Right renal cortex interstitium (tissue), 3 donors: ENCODE measurements around the gene MYH11. TPM values are rescaled to one million over a fixed set of nuclear protein-coding genes. Genes with fewer than 3 reads are reported as not detected.

Experiments
- DNase-seq, 3 donors: peaks; one replicate each; pipeline ENCODE4 v3.0.0-alpha.2; 2013; ENCODE audit warnings: low read depth in 3 of 3, low spot score in 2 of 3
- polyA plus RNA-seq, 3 donors: library from polyadenylated mRNA; unstranded; fragments of 120-200 nt; gene quantifications; one replicate each; pipeline ENCODE4 v1.2.1, GENCODE V29; 2013; ENCODE audit not compliant: insufficient read length in 3 of 3

MYH11 gene
- 10 to 100 TPM; 10.2 to 13.5 (median 11.1) TPM for polyA plus RNA-seq

GRCh38 chr16:15856901-15857698 is at the start of gene MYH11:
TSS of gene MYH11 (minus strand) at chr16:15857028. CDS start at chr16:15838252, 18,776 bp downstream.
- DNase-seq: no peak

DNA sequence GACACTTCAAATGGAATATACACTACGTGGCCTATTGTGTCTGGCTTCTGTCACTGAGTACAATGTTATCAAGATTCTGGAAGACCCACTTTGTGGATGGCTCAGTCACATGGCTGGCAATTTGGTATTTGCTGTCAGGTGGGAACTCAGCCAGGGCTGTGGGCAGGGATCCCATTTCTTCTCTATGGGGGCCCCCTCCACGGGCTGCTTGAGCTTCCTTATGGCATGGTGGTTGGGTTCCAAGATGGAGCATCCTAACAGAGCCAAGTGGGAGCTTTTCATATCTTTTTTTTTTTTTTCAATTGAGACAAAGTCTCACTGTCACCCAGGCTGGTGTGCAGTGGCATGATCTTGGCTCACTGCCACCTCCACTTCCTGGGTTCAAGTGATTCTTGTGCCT is 49.6 kb upstream of the MYH11 start:
- no peak for DNase-seq

GRCh38 chr16:15903960-15904359 is 47.1 kb upstream of the MYH11 start:
- DNase-seq: no peak

DNA sequence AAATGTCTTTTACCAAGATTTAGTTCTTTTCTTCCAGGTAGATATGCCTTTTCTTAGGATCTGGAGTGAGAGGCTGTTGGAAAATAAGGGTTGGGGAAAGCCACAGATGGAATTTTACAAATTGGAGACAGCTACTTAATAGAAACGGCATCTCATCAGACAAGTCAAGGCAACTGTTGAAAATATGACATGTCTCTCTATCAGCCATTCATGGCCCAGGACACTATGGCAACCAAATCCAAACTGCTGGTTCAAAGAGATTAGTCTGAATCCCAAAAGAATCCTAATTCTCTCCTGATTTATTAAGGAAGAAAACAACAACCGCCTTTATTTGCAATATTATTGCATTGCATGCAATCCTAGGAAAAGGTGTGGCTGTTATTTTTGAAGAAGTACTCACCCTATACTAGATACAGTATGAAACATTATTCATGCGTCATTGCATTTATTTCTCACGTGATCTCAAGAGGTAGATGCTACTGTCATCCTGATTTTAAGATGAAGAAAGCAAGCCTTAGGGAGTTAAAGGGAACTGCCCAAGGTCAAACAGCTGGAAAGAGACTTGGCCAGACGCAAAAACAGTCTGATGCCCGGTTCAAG is 44.2 kb upstream of the MYH11 start:
- DNase-seq: no peak

GRCh38 chr16:15900357-15900756 is 43.5 kb upstream of the MYH11 start:
- DNase-seq: no peak

- DNase-seq: no peak
These were observed 42.8 kb upstream of the MYH11 start for GRCh38 chr16:15899538-15900100.

DNA sequence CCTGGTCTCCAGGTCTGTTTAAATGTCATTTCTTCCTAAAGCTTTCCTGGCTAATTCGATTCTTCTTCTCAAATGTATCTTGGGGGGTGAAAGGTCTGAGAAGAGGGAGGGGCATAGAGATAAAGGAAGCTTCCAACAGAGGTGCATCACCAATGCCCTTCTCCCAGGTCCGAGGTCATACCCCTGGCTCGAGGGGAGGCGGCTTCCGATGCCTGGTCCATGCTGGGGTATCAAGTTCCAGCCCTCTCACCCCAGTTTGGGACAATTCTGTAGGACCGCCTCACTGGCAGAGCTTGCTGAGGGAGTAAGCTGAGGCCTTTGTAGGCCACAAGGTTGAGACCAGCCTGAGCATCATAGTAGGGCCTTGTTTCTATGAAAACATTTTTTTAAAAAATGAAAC is 41.8 kb upstream of the MYH11 start:
- no peak for DNase-seq

- DNase-seq: no peak
These were observed 41.0 kb upstream of the MYH11 start for GRCh38 chr16:15897834-15898254.

- DNase-seq: no peak
These were observed 40.4 kb upstream of the MYH11 start for GRCh38 chr16:15897121-15897780.

- no peak for DNase-seq
These were observed 37.9 kb upstream of the MYH11 start for GRCh38 chr16:15894571-15895374.

- no peak for DNase-seq
These were observed 34.7 kb upstream of the MYH11 start for GRCh38 chr16:15891508-15891907.

GRCh38 chr16:15888072-15888976 is 31.5 kb upstream of the MYH11 start, which contains the start of gene CEP20:
TSS of gene CEP20 (minus strand) at chr16:15888603. CDS start at chr16:15888585, 18 bp downstream.
- peak; percentile 93 to 98 (median 97) for DNase-seq

- DNase-seq: no peak
These were observed 30.5 kb upstream of the MYH11 start for GRCh38 chr16:15887283-15887682.

DNA sequence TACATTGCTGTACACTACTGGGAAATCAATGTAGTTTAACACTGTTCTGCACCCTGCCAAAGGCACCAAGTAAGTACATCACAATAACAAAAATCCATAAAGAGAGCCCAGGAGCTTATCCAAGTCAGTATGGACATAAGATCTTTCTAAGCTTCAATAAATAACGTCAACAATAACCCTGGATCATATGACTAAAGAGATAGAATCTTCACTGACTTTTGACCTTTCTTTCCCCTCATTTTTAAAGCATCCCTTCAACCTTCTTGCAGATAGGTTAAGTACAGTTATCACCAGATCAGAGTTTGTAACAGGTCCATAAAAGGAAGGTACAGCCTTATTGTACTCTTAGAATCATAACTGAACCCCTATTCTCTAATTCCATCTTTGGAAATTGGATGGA is 29.2 kb upstream of the MYH11 start:
- no peak for DNase-seq

DNA sequence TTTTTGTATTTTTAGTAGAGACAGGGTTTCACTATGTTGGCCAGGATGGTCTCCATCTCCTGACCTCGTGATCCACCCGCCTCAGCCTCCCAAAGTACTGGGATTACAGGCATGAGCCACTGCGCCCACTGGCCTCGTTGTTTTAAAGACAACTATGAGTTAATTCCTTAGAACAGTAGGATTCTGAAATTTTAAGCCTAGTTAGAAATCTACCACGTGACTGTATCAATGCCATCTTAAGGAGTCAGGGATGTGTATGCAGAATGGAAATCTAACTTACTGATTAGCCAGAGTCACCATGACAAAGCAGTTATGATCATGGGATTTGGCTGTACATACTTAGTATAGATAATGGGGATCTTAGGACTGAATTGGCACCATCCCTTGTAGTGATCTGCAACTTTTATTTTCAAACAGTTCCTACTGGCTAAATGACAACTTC is 28.8 kb upstream of the MYH11 start:
- DNase-seq: no peak

DNA sequence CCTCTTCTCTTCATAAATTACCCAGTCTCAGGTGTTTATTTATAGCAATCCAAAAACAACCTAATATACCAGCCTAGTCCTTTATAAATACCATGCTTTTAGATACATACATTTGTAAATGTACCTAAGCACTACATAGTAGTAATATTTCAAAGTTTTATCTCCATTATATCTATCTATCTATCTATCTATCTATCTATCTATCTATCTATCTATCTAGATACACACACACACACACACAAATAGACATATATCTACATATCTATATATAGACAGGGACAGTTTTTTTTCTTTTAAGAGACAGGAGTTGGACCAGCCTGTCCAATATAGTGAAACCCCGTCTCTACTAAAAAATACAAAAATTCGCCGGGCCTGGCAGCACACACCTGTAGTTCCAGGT is 25.7 kb upstream of the MYH11 start:
- DNase-seq: no peak

DNA sequence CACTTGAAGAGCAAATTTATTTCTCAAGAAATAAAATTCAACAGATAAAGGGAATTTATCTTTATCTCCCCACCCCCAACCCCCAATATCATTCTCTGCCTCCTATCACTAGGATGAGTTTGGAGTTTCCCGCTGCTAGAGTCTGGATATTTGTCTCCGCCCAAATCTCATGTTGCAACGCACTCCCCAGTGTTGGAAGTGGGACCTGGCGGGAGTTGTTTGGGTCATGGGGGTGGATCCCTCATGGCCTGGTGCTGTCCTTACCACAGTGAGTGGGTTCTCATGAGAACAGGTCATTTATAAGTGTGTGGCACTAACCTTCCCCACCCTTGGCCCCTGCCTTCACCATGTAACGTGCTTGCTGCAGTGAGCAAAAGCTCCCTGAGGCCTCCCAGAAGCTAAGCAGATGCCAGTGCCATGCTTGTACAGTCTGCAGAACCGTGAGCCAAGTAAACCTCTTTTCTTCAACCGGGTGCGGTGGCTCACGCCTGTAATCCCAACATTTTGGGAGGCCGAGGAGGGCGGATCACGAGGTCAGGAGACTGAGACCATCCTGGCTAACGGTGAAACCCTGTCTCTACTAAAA is 25.1 kb upstream of the MYH11 start:
- no peak for DNase-seq

DNA sequence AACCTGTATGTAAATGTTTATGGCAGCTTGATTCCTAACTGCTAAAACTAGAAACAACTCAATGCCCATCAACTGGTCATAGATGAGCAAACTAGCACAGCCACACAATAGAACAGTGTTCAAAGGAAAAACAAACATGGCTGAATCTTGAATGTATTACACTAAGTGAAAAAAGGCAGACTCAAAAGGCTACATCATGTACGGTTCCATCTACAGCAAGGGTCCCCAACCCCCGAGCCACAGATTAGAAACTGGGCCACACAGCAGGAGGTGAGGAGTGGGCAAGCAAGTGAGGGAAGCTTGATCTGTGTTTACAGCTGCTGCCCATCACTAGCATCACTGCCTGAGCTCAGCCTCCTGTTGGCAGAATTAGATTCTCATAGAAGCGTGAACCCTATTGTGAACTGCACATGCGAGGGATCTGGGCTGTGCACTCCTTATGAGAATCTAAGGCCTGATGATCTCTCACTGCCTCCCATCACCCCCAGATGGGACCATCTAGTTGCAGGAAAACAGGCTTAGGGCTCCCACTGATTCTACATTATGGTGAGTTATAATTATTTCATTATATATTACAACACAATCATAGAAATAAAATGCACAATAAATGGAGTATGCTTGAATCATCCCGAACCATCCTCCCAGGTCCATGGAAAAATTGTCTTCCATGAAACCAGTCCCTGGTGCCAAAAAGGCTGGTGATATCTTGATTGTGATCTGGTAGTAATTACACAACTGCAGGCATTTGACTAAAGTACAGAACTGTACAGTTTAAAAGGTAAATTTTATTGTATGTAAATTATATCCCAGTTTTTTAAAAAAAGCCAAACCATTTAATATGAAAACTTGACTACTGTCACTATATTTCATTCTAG is 23.8 kb upstream of the MYH11 start:
- DNase-seq: no peak
